Sigmoid colon (tissue), 7 donors: ENCODE results near the gene ENTPD6. TPM values are rescaled to one million over a fixed set of nuclear protein-coding genes. Genes with fewer than 3 reads are reported as not detected.

Experiments
- DNase-seq: peaks from one replicate; pipeline ENCODE4 v3.0.0-alpha.2; 2019
- H3K27ac ChIP-seq, 4 donors: fragments of 200-600 bp; sonication (generic); one replicate each; pipeline ENCODE4 v1.5.1; 2016 to 2019; ENCODE audit warnings: mild to moderate bottlenecking in 1 of 4
- H3K27me3 ChIP-seq, 3 donors: fragments of 200-600 bp; sonication (generic); one replicate each; pipeline ENCODE4 v1.5.1; 2019; ENCODE audit warnings: mild to moderate bottlenecking in 1 of 3
- H3K36me3 ChIP-seq, 4 donors: fragments of 200-600 bp; sonication (generic); one replicate each; pipeline ENCODE4 v1.5.1; 2016 to 2019
- H3K4me1 ChIP-seq, 4 donors: fragments of 200-600 bp; sonication (generic); one replicate each; pipeline ENCODE4 v1.5.1; 2017 to 2019
- H3K4me3 ChIP-seq, 4 donors: fragments of 200-600 bp; sonication (generic); one replicate each; pipeline ENCODE4 v1.5.1; 2017 to 2019; ENCODE audit warnings: mild to moderate bottlenecking in 2 of 4, moderate library complexity in 1 of 4
- H3K9me3 ChIP-seq, 4 donors: fragments of 200-600 bp in 3 of 4; sonication (generic) in 3 of 4; one replicate each; pipeline versions ENCODE4 v1.5.1 to v1.6.1; 2013 to 2019
- EP300 ChIP-seq, 4 donors: sonication (generic); formaldehyde crosslinking; IDR thresholded peaks; one replicate each; pipeline ENCODE4 v1.6.1; 2017; ENCODE audit warnings: antibody characterized with exemption in 4 of 4
- POLR2A ChIP-seq, 2 donors: fragments of 450-650 bp; IDR thresholded peaks; one replicate each; pipeline ENCODE4 v1.6.1; 2016; ENCODE audit warnings: antibody characterized with exemption in 2 of 2, mild to moderate bottlenecking in 2 of 2, moderate library complexity in 2 of 2
- POLR2AphosphoS5 ChIP-seq, 4 donors: sonication (generic); formaldehyde crosslinking; IDR thresholded peaks; one replicate each; pipeline ENCODE4 v1.6.1; 2017; ENCODE audit warnings: antibody characterized with exemption in 4 of 4
- WGBS, 2 donors: extraction: QIAGEN DNeasy Blood & Tissue Kit; methylation state at CpG; one replicate each; pipeline ENCODE4 v1.1.7; 2013; 5-methylcytosine and 5-hydroxymethylcytosine counted together
- intact Hi-C: fragments of 100-400 bp; cut with DNase I; formaldehyde crosslinking; loops from one replicate; pipeline ENCODE4 v1.15.1; 2023
- polyA plus RNA-seq, 3 donors: library from polyadenylated mRNA; stranded (reverse); fragments of 200-250 nt; gene quantifications; one replicate each; pipeline ENCODE4 v1.2.3, GENCODE V29; 2013
- total RNA-seq, 4 donors: library from RNA; depleted of rRNA; stranded (reverse); fragments of >200 nt; gene quantifications; one replicate each; pipeline ENCODE4 v1.1.0, GENCODE V29; 2016
- TF ChIP-seq, protein P1 (sequence below), 4 experiments: fragments of 450-650 bp in 3 of 4; fragments of 200-600 bp in 1 of 4; IDR thresholded peaks; one replicate each; pipeline ENCODE4 v1.5.1; 2016 to 2019; ENCODE audit warnings: antibody characterized with exemption in 4 of 4, mild to moderate bottlenecking in 3 of 4, moderate library complexity in 2 of 4
- donor health status: healthy with polysubstance abuse.
- donor health status: Bipolar disorder and iron deficiency.
- donor health status: healthy.

The ENTPD6 gene
- total and polyA plus RNA-seq, 7 donors, result 26.0 to 117 (median 41.4) TPM

DNA sequence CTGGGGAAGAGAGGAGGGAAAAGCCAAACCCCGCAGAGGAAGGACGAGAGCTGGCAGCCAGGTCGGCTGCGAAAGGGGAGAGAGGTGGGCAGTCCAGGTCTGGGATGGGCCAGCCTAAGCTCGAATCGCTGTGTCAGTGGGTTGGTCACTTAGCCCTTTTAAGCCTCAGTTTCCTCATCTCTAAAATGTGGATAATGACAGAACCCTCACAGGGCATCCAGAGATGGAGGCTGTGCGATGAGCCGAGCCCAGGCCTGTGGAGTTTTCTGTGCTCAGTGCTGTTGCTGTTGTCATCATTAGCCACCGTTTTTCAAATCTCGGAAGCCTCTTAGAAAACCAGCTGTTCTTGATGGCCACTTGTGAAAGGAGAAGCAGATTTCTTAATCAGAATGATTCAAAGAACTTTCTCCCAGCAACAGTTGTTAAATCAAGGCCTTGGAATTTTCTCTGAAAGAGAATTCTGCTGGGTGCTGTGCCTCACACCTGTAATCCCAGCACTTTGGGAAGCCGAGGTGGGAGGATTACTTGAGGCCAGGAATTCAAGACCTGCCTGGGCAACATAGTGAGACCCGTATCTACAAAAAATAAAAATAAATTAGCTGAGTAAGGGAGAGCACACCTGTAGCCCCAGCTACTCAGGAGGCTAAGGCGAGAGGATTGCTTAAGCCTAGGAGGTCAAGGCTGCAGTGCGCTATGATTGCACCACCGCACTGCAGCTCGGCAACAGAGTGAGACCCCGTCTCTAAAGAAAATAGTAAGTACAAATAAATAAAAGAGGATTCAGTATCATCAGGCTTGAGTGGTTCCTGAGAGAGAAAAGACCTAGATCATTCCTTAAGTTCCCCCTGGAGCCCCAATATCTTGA lies 46.3 kb upstream of the ENTPD6 start:
- H3K27ac ChIP-seq, result no peak overlapping the region
- 74 to 81% methylated on average over 17 of the region's 17 CpGs for WGBS, 2 donors
- no peaks in the 10 kb centered on the region for H3K9me3 ChIP-seq
- H3K36me3 ChIP-seq, result no peaks in the 10 kb centered on the region
- H3K4me3 ChIP-seq, result peak overlapping the region in 3 of 4 donors; percentile 36 to 47 (median 45)
- no peak for DNase-seq
- H3K4me1 ChIP-seq, result peaks cover 0 to 12% (median 11%) of the 10 kb centered on the region in 4 donors
- intact Hi-C loops, result no loop called here
- TF ChIP-seq POLR2AphosphoS5 (IDR thresholded peaks at IDR 0.05) (no peak), EP300 (IDR thresholded peaks at IDR 0.05) (no peak), POLR2A (IDR thresholded peaks at IDR 0.05) (no peak)
- TF ChIP-seq, protein P1, sequence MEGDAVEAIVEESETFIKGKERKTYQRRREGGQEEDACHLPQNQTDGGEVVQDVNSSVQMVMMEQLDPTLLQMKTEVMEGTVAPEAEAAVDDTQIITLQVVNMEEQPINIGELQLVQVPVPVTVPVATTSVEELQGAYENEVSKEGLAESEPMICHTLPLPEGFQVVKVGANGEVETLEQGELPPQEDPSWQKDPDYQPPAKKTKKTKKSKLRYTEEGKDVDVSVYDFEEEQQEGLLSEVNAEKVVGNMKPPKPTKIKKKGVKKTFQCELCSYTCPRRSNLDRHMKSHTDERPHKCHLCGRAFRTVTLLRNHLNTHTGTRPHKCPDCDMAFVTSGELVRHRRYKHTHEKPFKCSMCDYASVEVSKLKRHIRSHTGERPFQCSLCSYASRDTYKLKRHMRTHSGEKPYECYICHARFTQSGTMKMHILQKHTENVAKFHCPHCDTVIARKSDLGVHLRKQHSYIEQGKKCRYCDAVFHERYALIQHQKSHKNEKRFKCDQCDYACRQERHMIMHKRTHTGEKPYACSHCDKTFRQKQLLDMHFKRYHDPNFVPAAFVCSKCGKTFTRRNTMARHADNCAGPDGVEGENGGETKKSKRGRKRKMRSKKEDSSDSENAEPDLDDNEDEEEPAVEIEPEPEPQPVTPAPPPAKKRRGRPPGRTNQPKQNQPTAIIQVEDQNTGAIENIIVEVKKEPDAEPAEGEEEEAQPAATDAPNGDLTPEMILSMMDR (IDR thresholded peaks at IDR 0.05), result no peak
- H3K27me3 ChIP-seq, result peaks cover 4 to 21% (median 5%) of the 10 kb centered on the region in 3 donors

- Histone ChIP-seq H3K27me3 (peaks cover 4 to 21% (median 5%) of the 10 kb centered on the region in 3 donors), H3K36me3 (no peaks in the 10 kb centered on the region), H3K27ac (no peak overlapping the region), H3K4me1 (peaks cover 0 to 12% (median 11%) of the 10 kb centered on the region in 4 donors), H3K9me3 (no peaks in the 10 kb centered on the region), H3K4me3 (no peak overlapping the region)
- WGBS, 2 donors, result 83 to 87% methylated on average over 6 of the region's 6 CpGs
- no peak for DNase-seq
- TF ChIP-seq POLR2AphosphoS5 (IDR thresholded peaks at IDR 0.05) (no peak), POLR2A (IDR thresholded peaks at IDR 0.05) (no peak), EP300 (IDR thresholded peaks at IDR 0.05) (no peak)
- TF ChIP-seq, protein P1 (IDR thresholded peaks at IDR 0.05), result no peak
- intact Hi-C loops, result no loop called here
Observed at GRCh38 chr20:25150016-25150415, 45.5 kb upstream of the ENTPD6 start.

DNA sequence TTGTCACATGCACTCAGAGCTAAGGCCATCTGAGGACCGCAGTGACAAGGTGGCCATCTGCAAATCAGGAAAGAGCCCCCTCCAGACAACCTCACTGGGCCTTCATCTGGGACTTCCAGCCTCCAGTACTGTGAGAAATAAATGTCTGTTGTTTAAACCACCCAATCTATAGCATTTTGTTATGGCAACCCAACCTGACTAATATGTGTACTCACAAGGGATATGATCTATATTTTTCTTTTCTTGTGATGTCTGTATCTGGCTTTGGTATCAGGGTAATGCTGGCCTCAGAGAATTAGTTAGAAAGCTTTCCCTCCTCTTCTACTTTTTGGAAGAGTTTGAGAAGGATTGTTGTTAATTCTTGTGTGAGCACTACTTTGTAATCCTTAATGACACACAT lies 37.5 kb upstream of the ENTPD6 start:
- Histone ChIP-seq H3K36me3 (no peaks in the 10 kb centered on the region), H3K4me1 (no peaks in the 10 kb centered on the region), H3K4me3 (no peak overlapping the region), H3K27ac (no peak overlapping the region), H3K9me3 (no peaks in the 10 kb centered on the region), H3K27me3 (no peaks in the 10 kb centered on the region)
- DNase-seq, result no peak
- TF ChIP-seq POLR2AphosphoS5 (IDR thresholded peaks at IDR 0.05) (no peak), POLR2A (IDR thresholded peaks at IDR 0.05) (no peak), EP300 (IDR thresholded peaks at IDR 0.05) (no peak)
- TF ChIP-seq, protein P1 (IDR thresholded peaks at IDR 0.05), result no peak
- intact Hi-C loops, result no loop called here
- 88 to 91% methylated on average over 1 of the region's 1 CpG for WGBS, 2 donors

GRCh38 chr20:25160467-25160866 lies 35.0 kb upstream of the ENTPD6 start:
- Histone ChIP-seq H3K4me3 (no peak overlapping the region), H3K36me3 (no peaks in the 10 kb centered on the region), H3K27me3 (no peaks in the 10 kb centered on the region), H3K27ac (no peak overlapping the region), H3K4me1 (no peaks in the 10 kb centered on the region), H3K9me3 (no peaks in the 10 kb centered on the region)
- no peak for DNase-seq
- intact Hi-C loops, result no loop called here
- WGBS, 2 donors, result 48 to 50% methylated on average over 3 of the region's 3 CpGs
- TF ChIP-seq, protein P1 (IDR thresholded peaks at IDR 0.05), result no peak
- TF ChIP-seq EP300 (IDR thresholded peaks at IDR 0.05) (no peak), POLR2A (IDR thresholded peaks at IDR 0.05) (no peak), POLR2AphosphoS5 (IDR thresholded peaks at IDR 0.05) (no peak)
